GM18520 (cell line): ENCODE data around the gene ACSS3.

ENCODE experiments used
- ATAC-seq: cut with Tn5 transposase; IDR thresholded peaks from one replicate; pipeline ENCODE4 v1.9.1; 2021; ENCODE audit not compliant: unreplicated experiment

The ACSS3 gene

DNA sequence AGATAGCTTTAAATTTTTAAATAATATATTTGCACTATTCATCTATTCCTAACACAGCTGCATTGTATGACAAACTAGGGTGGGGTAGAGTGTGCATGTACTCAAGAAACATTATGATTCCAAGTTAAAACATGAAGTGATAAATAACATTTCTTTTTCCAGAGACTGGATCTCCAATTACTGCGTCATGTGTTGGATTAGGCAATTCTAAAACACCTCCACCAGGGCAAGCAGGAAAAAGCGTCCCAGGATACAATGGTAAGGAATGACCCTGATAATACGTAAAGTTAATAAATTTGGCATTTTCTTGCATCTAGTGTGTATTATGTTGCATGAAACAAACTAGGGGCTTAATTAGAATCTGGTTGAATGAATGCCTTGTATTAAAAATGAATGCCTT, 138.9 kb downstream of the ACSS3 start:
- no peak for ATAC-seq

DNA sequence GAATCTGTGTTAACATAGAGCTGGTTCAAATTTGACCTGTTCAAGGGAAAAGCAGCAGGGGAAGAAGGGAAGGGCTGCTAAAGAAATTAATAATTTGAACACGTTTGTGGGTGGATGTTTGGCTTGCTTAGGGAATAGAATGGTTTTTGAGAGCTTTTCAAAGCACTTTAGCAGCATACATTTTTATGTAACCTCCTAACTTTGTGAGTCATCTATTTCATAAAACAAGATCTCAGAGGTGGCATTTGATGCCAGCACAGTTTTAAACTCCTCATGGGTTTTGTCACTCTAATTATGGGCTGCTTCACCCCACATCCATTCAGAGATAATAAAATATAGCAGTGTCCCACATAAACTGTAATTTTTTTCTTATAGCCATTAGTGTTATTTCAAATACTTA, 143.8 kb downstream of the ACSS3 start:
- no peak for ATAC-seq

DNA sequence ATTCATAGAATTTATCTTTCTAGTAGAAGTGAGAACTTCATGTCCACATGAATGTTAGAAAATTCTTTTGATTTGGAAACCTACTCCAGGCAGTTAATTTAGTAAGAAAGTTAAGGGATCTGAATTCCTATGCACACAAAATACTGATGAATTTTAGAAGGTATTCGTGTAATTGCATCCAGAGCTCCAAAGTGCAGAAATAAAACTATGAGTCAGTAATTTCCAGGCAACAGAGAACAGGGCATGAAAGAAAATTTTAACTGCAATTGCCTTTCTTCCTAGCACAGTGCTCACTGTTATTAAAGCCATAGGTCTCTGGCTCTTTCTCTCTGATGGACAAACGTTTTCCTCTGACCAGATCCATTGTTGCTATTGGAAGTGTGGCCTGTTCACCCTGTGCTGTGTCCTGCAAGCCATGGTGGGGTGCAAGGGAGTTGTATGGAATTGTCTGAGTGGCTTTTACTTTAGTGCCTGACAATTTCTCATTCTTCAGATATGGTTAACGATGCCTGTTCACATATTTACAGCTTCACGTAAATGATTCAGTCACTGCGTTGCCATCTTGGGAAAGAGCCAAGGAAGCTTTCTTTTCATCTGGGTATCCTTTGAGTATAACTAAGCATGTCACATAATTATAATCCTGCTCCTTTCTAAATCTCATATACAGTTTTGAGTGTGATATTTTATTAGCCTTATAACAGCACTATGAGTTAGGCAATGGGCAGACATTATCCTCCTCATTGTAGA, 145.1 kb downstream of the ACSS3 start:
- no peak for ATAC-seq

DNA sequence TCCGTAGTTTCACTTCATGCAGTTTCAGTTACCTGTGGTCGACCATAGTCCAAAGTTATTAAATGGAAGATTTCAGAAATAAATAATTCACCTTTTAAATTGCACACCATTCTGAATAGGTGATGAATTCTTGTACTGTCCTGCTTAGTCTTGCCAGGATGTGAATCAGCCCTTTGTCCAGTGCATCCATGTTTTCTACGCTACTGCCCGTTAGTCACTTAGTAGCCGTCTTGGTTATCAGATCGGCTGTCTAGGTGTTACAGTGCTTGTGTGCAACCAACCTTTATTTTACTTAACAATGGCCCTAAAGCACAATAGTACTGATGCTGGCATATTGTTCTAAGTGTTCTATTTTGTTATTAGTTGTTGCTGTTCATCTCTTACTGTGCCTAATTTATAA, 146.7 kb downstream of the ACSS3 start:
- no peak for ATAC-seq

DNA sequence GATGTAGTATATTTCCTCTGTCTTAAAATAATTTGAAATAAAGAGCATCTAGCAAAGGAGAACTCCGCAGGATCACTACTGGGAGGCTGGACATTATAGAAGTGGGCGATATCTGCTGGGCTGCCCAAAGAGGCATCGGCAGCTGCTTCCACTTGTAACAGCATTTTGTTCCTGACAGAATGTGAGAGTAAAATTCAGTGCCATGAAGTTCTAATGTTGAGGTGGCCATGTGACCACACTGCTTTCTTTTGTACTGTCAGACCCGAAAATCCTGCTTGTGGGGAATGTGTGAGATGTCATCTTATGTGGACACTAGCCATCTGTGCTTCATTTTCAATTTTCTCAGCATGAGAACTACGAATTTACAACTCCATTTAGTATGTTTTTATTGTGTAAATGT, 151.9 kb downstream of the ACSS3 start:
- ATAC-seq, result no peak

DNA sequence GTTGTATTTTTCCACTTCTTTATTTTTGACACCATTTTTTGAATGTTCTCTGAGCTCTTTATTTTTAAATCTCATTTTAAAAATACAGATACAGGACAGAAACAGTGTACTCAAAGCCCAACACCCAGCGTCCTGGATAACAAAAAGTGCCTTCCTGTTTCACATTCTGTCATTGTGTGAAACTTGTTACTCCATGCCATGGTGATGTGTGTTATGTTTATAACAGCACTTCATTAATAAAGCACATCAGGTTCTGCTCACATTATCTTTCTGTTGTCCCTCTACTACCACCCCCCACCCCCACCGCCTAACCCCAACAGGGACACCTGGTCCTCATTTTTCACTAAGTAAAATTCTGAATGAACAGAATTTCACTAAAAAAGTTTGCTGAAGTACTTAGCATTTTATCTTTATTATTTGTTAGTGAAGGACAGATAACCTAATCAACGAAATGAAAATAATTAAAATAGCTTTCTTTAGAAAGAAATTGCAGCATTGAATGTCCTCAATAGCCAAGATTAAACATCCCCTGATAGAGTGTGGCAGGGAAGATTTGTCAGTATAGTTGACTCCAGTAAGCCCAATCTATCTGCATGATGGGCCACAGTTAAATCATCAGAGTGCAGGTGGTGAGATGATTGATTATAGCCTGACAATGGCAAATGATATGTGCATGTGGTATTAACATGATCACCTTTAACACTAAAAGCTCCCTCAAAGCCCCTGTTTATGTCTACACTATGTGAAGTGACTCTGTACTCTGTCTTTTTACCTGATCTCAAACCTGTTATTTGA, 153.9 kb downstream of the ACSS3 start:
- no peak for ATAC-seq

DNA sequence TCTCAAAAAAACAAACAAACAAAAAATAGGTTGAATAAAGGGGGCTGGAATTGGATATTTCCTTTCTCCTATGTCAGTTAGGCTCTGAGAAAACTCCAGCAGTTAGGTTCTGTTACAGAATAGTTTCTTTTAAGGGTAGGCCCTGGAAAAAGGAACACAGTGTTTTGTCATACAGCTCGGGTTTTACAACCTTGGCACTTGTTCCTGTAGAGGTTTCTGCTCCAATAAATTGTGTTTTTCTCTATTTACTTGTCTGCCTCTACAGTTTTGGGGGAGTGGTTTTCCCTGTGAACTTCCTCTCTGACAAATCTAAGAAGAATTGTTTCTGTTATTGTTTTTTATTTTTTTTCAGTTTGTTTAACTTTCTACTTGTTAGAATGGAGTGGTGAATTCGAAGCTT, 167.6 kb downstream of the ACSS3 start:
- no peak for ATAC-seq

DNA sequence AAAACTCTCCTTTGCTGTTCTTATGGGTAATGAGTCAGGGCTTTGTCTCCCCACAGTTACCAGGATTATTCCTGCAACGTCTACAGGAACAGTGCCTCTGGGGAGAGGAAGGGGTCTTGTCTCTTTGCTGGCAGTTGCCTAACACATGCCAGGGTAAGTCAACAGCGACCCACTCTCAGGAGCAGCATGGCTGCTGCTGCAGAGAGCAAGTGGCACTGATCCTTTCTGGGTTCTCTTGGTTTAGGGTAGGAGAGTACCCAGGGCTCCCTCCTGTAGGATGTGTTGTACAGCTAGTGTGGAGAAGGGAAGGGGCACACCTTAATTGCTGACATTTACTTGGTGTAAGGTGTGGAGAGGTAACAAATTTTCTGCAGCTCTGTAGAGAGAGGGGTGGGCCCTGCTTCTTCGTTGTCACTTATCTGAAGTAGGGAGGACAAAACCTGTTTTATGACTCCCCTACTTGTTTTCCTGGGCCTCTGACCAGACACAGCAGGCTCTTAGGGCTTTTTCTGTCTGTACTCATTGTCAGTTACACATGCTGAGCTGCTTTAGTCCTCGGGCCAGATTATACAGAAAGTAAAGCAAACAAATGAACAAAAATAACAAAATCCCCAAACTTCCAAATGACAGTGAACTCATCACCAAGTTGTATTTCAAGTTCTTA, 168.2 kb downstream of the ACSS3 start:
- no peak for ATAC-seq

DNA sequence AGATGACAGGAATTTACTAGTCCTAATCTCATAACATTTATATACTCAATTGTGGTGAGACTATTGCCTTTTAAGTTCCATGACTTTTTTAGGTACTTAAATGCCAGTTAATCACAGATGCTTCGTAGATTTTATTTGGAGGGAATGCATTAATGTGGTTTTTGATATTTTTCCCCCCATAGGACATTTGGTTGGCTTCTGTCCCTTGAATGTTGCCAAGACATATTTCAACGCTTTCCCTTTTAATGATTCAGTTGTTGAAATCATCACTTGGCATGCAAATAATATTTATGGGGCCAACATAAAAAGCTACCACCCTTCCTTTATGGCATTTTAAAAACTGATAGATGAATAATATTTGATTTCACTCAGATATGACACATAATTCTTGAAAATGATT, 172.1 kb downstream of the ACSS3 start:
- no peak for ATAC-seq

DNA sequence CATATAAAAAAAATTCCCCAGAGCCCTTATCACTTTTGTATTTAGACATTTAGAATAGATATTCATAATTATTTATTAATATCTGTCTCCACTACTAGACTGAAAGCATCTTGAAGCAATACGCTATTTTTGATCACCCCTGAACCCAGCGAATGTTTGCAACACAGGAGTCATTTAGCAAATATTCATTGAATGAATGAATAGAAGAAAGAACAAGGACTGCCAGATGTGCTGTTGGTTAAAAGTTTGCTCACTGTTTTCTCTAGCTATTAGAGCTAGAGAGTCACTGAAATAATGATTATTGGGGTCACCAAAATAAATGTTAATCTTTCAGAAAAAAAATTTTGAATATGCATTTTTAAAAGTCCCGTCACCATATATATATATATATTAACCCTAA, 174.3 kb downstream of the ACSS3 start:
- ATAC-seq, result no peak

DNA sequence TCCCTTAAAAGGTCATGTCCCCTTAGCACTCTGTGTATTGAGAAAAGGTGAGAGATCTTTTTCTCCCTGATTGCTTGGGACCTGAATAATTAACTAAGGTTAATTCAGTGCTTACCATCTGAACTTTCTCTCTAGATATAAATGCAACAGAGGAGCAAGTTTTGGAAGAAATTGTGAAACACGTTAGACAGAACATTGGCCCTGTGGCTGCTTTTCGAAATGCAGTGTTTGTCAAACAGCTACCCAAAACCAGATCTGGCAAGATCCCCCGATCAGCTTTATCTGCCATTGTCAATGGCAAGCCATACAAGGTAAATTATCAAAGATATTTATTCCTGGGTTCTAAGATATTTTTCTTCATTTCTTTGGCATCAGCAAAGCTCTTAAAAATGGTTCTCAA, 175.5 kb downstream of the ACSS3 start:
- no peak for ATAC-seq

DNA sequence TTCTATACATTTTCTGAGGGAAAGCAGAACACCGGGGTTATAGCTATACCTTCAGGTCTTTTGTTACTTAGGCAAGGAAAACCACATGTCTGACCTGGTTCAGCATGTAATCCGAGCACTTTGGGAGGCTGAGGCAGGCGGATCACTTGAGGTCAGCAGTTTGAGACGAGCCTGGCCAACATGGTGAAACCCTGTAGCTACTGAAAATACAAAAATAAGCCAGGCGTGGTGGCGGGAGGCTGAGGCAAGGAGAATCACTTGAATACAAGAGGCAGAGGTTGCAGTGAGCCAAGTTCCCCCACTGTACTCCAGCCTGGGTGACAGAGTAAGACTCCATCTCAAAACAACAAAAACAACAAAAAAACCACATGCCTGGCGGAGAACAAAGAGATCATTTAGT, 177.6 kb downstream of the ACSS3 start:
- ATAC-seq, result no peak

DNA sequence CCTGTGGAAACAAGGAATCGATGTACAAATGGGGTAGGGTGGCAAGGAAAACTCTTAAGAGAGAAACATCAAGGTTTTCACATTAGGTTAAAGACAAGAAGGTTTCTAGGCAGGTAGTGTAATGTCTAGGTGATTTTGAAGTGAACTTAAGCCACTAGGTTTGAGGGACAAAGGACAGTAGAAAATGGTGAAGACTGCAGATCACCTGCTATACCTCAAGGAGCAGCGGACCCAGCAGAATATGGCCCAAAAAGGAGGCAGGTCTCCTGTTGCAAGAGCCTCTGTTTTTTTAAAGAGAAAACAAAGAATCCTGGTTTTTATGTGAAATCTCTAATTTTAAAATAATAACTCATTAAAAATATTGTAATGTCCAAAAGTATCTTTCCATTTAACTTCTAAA, 178.1 kb downstream of the ACSS3 start:
- no peak for ATAC-seq

DNA sequence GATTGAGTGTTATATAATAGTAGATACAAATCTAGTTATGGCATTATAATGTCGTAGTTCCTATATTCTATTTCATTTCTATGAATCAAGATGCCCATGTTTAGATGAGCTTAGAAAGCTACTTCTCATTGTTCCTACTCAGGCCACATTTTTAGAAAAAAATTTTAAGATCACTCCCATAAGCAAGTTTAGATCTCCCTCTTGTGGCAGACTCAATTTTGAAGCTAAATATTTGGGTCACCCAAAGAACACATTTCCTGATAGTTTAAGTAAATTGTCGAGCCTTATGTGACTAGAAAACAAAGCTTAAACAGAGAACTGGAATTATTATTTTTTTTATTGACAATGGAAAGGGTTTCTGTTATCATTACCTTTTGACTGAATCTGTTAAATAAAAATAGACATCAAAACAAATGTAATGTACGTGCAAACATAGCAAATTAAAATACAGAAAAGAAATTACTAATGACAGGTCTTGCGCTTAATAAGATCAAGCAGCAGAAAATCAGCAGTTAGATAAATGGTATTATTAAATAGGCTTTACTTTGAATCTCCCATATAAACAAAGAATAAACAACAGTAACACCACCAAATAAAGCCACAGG, 180.2 kb downstream of the ACSS3 start:
- ATAC-seq, result no peak

DNA sequence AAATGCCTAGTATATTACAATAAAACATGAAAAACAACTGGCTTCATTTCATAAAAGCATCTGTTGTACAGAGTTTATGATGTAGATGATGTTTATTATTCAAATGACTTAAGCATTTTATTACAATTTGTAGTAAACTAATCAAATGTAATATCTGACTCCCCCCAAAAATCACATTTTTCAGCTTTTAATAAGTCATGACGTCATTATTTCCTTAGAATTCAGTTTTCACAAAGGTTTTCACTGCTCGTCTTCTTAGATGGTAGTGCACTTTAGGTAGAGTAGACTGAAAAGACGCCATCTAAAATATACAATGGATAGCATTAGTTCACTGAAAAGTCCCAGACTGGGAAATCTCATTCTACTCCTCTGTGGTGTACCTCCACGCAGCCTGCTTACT, 181.5 kb downstream of the ACSS3 start:
- ATAC-seq, result no peak

DNA sequence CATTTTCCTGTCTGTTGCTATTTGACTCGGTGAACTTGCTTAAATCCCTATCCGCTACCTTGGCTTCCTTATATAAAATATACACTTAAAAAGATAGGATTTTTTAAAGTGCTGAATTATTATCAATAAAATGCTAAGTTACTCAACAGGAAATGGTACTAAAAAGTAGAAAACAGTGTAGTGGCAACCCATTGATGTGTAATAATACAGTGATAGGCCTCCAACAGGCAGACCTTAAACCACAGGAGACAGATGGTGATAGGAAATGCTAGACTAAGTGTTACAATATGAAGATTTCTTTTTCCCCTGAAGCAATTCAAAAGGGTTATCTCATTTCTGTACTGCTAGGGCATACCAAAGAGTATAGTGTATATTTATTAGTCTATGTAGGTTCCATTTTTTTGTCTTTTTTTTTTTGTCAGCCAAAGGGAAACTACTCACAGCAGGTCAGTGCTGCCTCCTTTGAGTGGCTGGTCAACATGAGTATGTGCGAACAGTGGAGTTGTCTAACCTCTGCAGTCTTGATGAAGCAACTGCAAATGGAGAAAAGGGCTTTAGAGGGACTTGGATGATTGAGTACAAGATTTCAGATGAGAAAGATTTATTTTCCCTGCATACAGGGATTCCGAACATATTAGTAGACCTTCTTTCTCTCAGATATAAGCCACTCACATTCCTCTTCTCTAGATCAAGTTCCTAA, 183.8 kb downstream of the ACSS3 start:
- ATAC-seq, result no peak

DNA sequence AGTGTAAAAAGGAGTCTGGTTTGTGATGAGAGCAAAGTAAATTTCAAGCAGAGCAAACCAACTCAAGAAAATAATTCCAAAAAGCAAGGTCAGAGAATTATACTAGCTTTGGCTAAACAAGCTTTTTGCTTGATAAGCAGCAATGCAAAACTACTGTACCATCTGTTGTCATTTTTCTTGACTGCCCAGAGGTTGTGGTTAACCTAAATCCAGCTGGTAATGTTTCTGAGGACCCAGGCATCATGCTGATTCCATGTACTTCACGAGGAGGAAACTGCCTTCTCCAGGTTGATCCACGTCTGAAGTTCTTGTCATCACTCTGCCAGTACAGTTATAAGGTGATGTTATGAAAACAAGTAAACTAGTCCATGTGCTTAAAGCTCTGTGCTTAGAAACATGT, 185.2 kb downstream of the ACSS3 start:
- no peak for ATAC-seq

DNA sequence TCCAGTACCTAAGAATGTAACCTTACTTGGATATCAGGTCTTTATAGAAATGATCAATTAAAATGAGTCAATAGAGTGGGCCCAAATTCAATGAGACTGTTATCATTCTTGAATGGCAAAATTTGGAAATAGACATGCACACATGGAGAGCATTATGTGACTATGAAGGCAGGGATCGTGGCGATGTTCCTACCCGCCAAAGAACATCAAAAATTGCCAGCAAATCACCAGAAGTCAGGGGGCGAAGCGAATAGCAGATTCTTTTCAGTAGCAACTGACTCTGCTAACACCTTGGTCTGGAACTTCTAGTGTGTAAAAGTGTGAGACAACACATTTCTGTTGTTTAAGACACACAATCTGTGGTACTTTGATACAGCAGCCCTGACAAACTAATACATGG, 192.5 kb downstream of the ACSS3 start:
- ATAC-seq, result no peak

DNA sequence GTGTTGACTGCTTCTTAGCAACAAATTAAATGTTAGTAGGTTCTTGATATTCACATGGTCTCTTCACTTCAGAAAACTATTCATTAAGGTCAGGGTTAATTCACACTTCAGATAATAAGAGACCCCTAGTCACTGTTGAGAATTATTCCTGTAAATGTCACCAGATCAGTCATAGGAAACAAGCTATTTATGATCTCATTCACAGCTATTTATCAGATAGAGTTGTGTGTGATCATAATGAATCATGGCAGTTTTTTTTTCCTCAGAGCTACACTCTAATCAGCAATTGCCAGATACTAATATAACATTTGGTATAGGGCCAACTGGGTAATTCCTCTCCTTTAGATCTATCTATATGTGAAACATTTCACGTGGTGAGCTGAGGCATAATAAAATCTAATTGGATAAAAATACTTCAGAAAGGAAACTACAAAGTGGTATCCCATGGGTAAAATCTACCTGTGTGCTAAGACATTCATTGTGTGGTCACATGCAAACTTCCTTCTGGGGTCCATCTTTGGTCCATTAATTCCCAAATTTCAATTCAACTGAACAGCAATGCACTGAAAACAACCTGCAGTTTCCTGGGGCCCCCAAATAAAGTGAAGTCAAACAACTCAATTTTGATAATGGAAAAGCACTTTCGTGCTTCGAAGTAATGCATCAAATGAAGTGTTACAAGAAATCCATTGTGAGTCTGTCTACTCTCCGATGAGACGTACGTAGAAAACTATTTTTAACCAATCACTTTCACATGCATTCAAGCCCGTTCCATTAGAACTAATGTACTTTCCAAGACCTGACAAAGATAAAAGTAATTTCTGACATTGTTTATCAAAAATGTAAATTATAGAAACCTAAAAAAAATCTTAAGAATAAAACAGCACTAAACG, 197.0 kb downstream of the ACSS3 start:
- no peak for ATAC-seq

DNA sequence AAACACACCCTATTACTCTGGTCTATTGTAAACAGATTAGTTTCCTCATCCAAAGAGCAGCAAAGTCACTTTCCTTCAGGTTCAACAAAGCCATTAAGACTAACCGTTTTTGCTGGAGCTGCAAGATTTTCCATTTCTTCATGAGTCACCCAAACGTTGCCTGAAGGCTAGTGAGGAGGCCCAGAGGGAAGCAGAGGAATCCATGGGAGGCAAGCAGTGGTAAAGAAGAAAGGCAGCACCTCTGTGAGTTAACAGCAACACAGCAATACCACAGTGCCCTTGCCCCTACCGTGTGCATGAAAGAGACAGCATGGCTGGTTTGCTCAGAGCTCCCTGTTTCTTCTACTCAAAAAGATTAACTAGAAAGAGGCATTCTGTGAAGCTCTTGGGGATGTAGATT, 206.3 kb downstream of the ACSS3 start:
- no peak for ATAC-seq
